ENCODE data around the gene ARRDC1.
"Not testable (repeated sequence)": the region's sequence is repeated elsewhere in the genome, so short reads cannot be mapped to it uniquely, and the experiment has no call there.

Gene ARRDC1, protein sequence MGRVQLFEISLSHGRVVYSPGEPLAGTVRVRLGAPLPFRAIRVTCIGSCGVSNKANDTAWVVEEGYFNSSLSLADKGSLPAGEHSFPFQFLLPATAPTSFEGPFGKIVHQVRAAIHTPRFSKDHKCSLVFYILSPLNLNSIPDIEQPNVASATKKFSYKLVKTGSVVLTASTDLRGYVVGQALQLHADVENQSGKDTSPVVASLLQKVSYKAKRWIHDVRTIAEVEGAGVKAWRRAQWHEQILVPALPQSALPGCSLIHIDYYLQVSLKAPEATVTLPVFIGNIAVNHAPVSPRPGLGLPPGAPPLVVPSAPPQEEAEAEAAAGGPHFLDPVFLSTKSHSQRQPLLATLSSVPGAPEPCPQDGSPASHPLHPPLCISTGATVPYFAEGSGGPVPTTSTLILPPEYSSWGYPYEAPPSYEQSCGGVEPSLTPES

GRCh38 chr9:137605121-137606004 is at the start of gene ARRDC1:
Gene ARRDC1, plus strand, starts transcription at chr9:137605686. Its CDS starts 32 bp downstream, at chr9:137605718.
- DNase-seq: peak; percentile 96

- no peak for DNase-seq
These were observed 49.2 kb upstream of the ARRDC1 start for GRCh38 chr9:137556069-137556838.

- no peak for DNase-seq
These were observed 47.4 kb upstream of the ARRDC1 start for GRCh38 chr9:137558127-137558526.

GRCh38 chr9:137564134-137564533 is 41.4 kb upstream of the ARRDC1 start:
- DNase-seq: no peak

DNA sequence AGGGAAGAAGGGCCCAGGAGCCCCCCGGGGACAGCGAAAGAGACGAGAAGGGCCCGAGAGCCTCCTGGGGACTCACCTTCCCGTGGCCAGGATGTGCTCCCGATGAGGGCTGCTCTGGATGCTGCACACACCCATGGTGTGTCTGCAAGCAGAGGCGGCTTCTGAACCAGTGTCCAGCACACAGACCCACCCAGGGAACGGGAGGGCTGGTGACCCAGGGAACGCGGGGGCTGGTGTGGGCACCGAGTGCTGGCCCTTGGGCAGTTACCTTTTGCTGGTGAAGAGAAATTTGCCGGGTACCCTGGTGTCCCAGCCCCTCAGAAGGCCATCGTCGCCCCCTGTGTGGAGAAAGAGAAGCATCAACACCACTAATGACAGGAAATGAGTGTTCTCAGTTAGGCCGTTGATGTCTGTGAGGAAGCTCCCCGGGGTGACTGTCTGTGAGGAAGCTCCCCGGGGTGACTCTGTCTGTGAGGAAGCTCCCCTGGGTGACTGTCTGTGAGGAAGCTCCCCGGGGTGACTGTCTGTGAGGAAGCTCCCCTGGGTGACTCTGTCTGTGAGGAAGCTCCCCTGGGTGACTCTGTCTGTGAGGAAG is 40.6 kb upstream of the ARRDC1 start:
- no peak for DNase-seq

DNA sequence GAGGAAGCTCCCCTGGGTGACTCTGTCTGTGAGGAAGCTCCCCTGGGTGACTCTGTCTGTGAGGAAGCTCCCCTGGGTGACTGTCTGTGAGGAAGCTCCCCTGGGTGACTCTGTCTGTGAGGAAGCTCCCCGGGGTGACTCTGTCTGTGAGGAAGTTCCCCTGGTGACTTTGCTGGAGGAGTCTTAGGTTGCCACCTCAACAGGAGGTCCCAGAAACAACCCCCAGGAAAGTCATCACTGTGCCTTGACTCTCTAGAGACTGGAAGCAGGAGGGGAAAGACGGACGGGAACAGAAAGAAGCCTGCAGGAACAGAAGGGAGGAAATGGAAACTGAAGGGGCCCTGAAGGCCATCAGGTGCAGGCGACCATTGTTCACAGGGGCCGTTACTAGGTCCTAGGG is 37.0 kb upstream of the ARRDC1 start:
- DNase-seq: not testable (repeated sequence)

GRCh38 chr9:137569609-137570203 is 35.8 kb upstream of the ARRDC1 start:
- no peak for DNase-seq

- no peak for DNase-seq
These were observed 34.9 kb upstream of the ARRDC1 start for GRCh38 chr9:137570566-137570965.

DNA sequence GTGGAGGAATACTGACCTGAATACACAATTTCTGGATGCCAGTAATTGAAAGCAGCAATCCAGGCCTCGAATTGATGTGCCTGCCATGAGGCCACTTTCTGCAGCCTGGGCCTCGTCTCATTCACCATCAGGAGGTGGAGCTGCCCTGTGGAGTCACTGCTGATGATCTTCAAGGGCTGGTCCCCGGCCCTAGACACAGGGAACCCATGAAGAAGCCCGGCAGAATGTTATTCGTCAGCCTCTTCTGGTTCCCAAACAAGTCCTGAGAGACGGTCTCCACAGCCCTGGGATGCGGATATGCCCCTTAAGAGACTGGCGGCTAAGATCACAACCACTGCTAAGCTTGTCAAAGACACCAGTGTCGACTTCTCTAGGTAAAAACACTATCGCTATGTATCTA is 31.3 kb upstream of the ARRDC1 start:
- no peak for DNase-seq

- no peak for DNase-seq
These were observed 30.1 kb upstream of the ARRDC1 start for GRCh38 chr9:137575364-137575715.

DNA sequence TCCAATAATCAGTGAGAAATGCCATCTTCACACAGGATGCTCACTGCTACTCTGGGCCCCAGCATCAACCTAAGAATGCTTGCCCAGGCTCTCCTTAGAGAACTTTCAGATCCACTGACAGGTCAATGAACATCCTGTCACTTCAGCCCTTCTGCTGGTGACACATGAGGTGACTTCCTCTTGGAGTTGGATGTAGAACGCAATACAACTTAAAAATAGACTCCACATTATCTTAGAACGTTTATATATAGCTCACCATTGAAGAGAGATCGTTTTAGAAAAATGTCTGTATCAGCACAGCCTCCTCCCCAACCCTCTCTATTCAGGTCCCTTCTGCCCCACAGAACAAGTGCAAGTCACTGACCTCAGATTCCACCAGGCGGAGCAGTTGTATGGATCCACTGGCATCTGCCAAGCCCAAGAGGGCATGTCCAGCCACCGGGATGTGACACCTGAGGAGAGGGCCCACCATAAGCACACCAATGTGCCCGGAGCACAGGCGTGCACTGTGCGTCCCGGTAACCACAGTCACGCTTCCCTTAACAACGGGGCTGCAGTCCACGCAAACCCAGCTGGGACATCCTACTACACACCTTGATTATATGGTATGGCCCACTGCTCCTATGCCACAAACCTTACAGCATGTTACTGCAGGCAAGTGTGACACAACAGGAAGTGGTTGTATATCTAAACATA is 29.6 kb upstream of the ARRDC1 start:
- DNase-seq: no peak

DNA sequence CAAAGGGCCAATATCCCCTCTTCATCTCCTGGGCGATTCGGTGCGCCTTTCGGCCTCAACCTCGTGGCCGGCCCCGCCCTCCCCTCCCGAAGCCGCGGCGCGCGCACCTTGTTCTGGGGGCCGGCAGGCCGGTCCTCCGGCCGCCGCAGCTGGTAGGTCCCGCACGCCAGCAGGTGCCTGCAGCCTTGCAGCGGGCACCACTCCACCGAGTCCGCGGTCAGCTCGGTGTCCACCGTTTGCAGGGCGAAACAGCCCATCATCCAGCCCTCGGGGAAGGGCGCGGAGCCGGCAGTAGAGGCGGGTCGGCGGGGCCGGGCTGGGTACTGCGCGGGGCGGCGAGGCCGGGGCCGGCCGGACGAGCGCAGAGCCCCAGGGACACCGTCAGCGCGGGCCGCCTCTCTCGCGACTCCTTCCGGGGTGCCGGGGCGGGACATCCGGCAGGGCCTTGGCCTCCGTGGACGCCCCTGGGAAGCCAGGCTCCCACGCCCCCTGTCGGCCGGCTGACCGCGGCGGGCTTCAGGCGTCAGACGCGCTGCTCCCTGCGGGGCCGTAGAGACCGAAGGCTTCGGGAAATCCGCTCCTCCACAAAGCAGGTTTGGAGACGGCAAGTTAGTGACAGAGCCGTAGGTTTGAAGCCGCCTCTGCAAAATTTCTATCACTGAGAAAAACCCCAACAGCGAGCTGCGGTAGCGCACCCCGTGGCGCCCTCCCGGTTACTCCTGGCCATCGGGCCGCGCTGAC is 26.8 kb upstream of the ARRDC1 start, which contains the start of gene DPH7:
DPH7 (minus strand) TSS at position 408 of the 741 bp plus-strand sequence; CDS start at position 260, 148 bp downstream.
- peak; percentile 86 for DNase-seq

DNA sequence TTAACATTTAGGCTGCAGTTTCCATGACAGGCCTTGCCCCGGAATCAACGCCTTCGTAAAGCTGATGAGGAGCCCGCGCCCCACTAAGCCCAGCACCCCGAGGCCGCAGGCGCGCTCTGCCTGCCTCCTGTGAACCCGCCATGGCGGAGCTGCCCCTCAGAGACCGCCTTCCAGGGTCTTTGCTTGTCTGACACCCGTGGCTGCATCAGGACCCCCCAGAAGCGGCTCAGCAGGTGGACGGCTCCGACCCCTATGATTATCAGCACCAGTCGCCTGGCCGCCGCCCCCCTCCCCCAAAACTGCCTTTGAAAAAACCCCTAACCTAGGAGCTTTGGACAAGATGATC is 26.3 kb upstream of the ARRDC1 start:
- DNase-seq: no peak

DNA sequence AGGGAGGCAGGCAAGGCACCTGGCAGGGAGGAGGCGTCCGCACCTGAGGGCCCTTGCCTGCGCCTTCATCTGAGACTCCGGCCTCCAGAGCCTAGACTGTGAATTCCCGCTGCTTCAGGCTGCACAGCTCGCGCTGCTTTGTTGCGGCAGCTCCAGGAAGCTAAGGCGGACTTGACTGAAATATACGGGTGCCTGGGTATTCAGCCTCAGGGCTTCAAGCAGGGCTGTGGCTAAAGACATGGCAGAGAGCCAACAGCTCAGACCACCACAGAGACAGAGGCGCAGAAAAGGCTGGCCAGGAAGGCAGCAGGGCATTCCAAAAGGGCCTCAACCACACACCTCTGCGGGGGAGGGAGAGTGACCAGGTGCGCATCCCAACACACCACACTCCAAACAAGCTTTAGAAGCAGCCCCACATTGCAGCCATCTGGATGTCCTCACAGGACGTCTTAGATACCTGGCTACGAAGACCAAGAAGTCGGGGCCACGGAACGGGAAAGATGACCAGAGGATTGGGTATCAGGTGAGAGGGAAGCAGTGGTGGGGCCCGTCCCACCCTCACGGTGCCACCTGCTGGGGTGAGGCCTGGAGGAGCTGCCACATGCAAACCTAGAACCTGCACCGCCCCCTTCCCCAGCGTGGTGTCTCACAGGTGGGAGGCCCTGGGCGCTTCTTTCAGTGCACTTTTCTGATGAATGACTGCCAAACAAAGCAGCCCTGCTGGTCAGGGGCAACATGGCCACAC is 25.1 kb upstream of the ARRDC1 start:
- no peak for DNase-seq

- DNase-seq: no peak
These were observed 24.5 kb upstream of the ARRDC1 start for GRCh38 chr9:137580954-137581322.

- DNase-seq: no peak
These were observed 23.9 kb upstream of the ARRDC1 start for GRCh38 chr9:137581361-137582285.

GRCh38 chr9:137582286-137582860 is 23.1 kb upstream of the ARRDC1 start:
- DNase-seq: no peak

DNA sequence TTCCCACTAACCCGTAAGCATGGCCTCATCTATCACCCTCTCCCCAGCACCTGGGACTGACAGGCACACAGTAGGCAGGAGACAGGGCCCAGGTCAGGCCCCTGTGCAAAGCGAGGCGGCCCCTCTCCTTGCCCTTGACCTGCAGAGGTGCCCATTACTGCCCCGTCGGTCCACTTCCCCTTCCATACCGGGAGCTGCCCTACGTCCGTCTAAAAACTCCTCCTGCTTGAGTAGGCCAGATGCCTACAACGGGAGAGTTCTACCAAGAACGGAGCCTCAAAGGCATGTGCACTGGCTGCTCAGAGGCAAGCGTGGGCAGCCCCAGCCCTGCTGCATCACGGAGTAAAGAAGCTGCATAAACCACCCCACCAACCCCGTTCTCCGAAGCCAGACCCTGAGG is 22.1 kb upstream of the ARRDC1 start:
- no peak for DNase-seq

- no peak for DNase-seq
These were observed 21.5 kb upstream of the ARRDC1 start for GRCh38 chr9:137583957-137584356.

Data from amniotic stem cell (primary cell).